K562 (cell line): ENCODE results near the gene SNRNP40. TPM values are rescaled to one million over a fixed set of nuclear protein-coding genes. Genes with fewer than 3 reads are reported as not detected.

Experiments
- BRD4 ChIP-seq: fragments of 200-600 bp; sonication (generic); IDR thresholded peaks from 2 replicates; pipeline ENCODE4 v1.6.1; 2017; ENCODE audit warnings: inconsistent platforms
- BRD9 ChIP-seq: fragments of 450-650 bp; IDR thresholded peaks from 2 replicates; pipeline ENCODE4 v1.6.1; 2018; ENCODE audit warnings: low read depth; ENCODE audit not compliant: partially characterized antibody
- CAMTA2 ChIP-seq: fragments of 250-450 bp; sonication (Bioruptor Pico); conservative IDR thresholded peaks from 2 replicates; pipeline ENCODE4 v1.5.1; 2022
- CCNT2 ChIP-seq: IDR thresholded peaks from 2 replicates; pipeline ENCODE4 v1.6.1; 2011; ENCODE audit warnings: borderline replicate concordance, low read depth, mild to moderate bottlenecking, moderate library complexity, mixed read lengths, low read length; ENCODE audit not compliant: insufficient read length; ENCODE audit errors: extremely low read depth
- DPF2 ChIP-seq: fragments of 450-650 bp; IDR thresholded peaks from 2 replicates; pipeline ENCODE4 v1.6.1; 2016
- FOXK2 ChIP-seq, 2 experiments: fragments of 450-650 bp; IDR thresholded peaks in 1 of 2; conservative IDR thresholded peaks in 1 of 2; 2 replicates each; pipeline ENCODE4 v1.6.1; 2016; ENCODE audit warnings: low read depth in 2 of 2, mild to moderate bottlenecking in 1 of 2
- HMGN3 ChIP-seq: IDR thresholded peaks from 2 replicates; pipeline ENCODE4 v1.6.1; 2011; ENCODE audit warnings: borderline replicate concordance, low read depth, mild to moderate bottlenecking, mixed read lengths, low read length; ENCODE audit not compliant: insufficient read length; ENCODE audit errors: extremely low read depth
- MEF2A ChIP-seq: IDR thresholded peaks from 2 replicates; pipeline ENCODE4 v1.6.1; 2011; ENCODE audit warnings: low read depth, mild to moderate bottlenecking, low read length, moderate library complexity; ENCODE audit not compliant: control insufficient read depth
- NFXL1 ChIP-seq: fragments of 450-650 bp; formaldehyde crosslinking; IDR thresholded peaks from 2 replicates; pipeline ENCODE4 v1.4.0; 2021; ENCODE audit warnings: mild to moderate bottlenecking
- PHF20 ChIP-seq: fragments of 450-650 bp; IDR thresholded peaks from 2 replicates; pipeline ENCODE4 v1.6.1; 2018; ENCODE audit not compliant: partially characterized antibody
- RBM14 ChIP-seq: fragments of 200-400 bp; formaldehyde crosslinking; IDR thresholded peaks from 2 replicates; pipeline ENCODE4 v1.6.1; 2018; ENCODE audit warnings: low read depth, mild to moderate bottlenecking, low read length, moderate library complexity, borderline replicate concordance; ENCODE audit not compliant: insufficient read depth
- SOX6 ChIP-seq: fragments of 450-650 bp; IDR thresholded peaks from 2 replicates; pipeline ENCODE4 v1.6.1; 2014; ENCODE audit warnings: mild to moderate bottlenecking
- SREBF1 ChIP-seq: fragments of 150-350 bp; IDR thresholded peaks from 2 replicates; pipeline ENCODE4 v1.6.1; 2014; ENCODE audit warnings: antibody characterized with exemption, low read depth, low read length, borderline replicate concordance
- TAF1 ChIP-seq: IDR thresholded peaks from 2 replicates; pipeline ENCODE4 v1.6.1; 2011; ENCODE audit warnings: mild to moderate bottlenecking, low read length, moderate library complexity; ENCODE audit not compliant: insufficient read depth, control insufficient read depth, severe bottlenecking; ENCODE audit errors: extremely low read depth
- ZBTB11 ChIP-seq, 3 experiments: fragments of 200-800 bp in 1 of 3; fragments of 250-450 bp in 1 of 3; fragments of 450-650 bp in 1 of 3; sonication (Bioruptor Pico) in 1 of 3; sonication (Bioruptor generic) in 1 of 3; formaldehyde crosslinking in 1 of 3; IDR thresholded peaks; 2 replicates each; pipeline versions ENCODE4 v1.6.1 to v1.8.0; 2016 to 2022; ENCODE audit warnings: mild to moderate bottlenecking in 2 of 3, missing genetic modification characterization in 2 of 3, missing compliant biosample characterization in 1 of 3, moderate library complexity in 1 of 3
- ZNF143 ChIP-seq: sonication (generic); formaldehyde crosslinking; IDR thresholded peaks from 2 replicates; pipeline ENCODE4 v1.9.0; 2022; ENCODE audit warnings: mild to moderate bottlenecking, missing genetic modification reagents
- ZNF232 ChIP-seq: sonication (generic); formaldehyde crosslinking; IDR thresholded peaks from 2 replicates; pipeline ENCODE4 v1.8.0; 2022; ENCODE audit warnings: mild to moderate bottlenecking, missing genetic modification reagents
- ZNF444 ChIP-seq: fragments of 250-450 bp; sonication (Bioruptor Pico); IDR thresholded peaks from 2 replicates; pipeline ENCODE4 v1.4.0; 2020; ENCODE audit warnings: mild to moderate bottlenecking, moderate library complexity
- ZNF551 ChIP-seq: fragments of 250-450 bp; sonication (Bioruptor Pico); IDR thresholded peaks from 2 replicates; pipeline ENCODE4 v1.5.0; 2021; ENCODE audit warnings: mild to moderate bottlenecking, moderate library complexity
- ZSCAN29 ChIP-seq: fragments of 450-650 bp; IDR thresholded peaks from 2 replicates; pipeline ENCODE4 v1.6.1; 2017
- polyA plus RNA-seq, 8 experiments: library from polyadenylated mRNA; depleted of rRNA in 4 of 8; stranded (reverse) in 5 of 8; unstranded in 3 of 8; fragments of >200 nt; fragmentation: Nextera tagmentation in 2 of 8; fragmentation: Illumina TruSeq in 1 of 8; extraction: Ambion mirVana in 2 of 8; extraction: Trizol in 1 of 8; gene quantifications; 2 replicates each; pipeline versions ENCODE4 v1.2.1 to v1.2.3, GENCODE V29; 2011 to 2014; ENCODE audit warnings: inconsistent platforms in 1 of 8, missing spikeins in 1 of 8
- total RNA-seq, 7 experiments: library from RNA; depleted of rRNA in 6 of 7; stranded (reverse); fragments of >200 nt in 6 of 7; fragmentation: Illumina TruSeq in 2 of 7; extraction: Trizol in 2 of 7; gene quantifications; 2 replicates each; pipeline versions ENCODE4 v1.2.1 to v1.2.3, GENCODE V29; 2011 to 2021; ENCODE audit warnings: low replicate concordance in 1 of 7
- TF ChIP-seq, protein P1 (sequence below): fragments of 200-800 bp; sonication (Bioruptor generic); IDR thresholded peaks from 2 replicates; pipeline ENCODE4 v1.6.1; 2017; ENCODE audit warnings: missing genetic modification characterization, missing compliant biosample characterization

Gene SNRNP40
- total and polyA plus RNA-seq, 9 of the 15 experiments (the other 6 are each of a cell fraction or from before 2014, with no cell fraction given): 48.7 to 278 (median 163) TPM

- TF ChIP-seq TAF1 (no peak), SREBF1 (no peak), BRD4 (peak; percentile 16; the same call in 1 of the 2 replicates), DPF2 (no peak), ZSCAN29 (no peak), MEF2A (no peak), ZNF444 (CRISPR knock-in tag) (no peak), SOX6 (no peak), BRD9 (no peak), ZBTB11 (CRISPR knock-in tag; IDR thresholded peaks at IDR 0.05) (no peak), PHF20 (no peak), HMGN3 (no peak), FOXK2 (conservative IDR thresholded peaks at IDR 0.05 in 1 of 2, IDR thresholded peaks at IDR 0.05 in 1 of 2; ENCODE audit: low read depth in 2 of 2) (no peak), ZNF232 (CRISPR knock-in tag) (no peak), NFXL1 (CRISPR knock-in tag) (no peak), ZNF551 (CRISPR knock-in tag) (no peak), RBM14 (no peak), ZNF143 (no peak), CAMTA2 (no peak), CCNT2 (no peak)
- TF ChIP-seq, protein P1, sequence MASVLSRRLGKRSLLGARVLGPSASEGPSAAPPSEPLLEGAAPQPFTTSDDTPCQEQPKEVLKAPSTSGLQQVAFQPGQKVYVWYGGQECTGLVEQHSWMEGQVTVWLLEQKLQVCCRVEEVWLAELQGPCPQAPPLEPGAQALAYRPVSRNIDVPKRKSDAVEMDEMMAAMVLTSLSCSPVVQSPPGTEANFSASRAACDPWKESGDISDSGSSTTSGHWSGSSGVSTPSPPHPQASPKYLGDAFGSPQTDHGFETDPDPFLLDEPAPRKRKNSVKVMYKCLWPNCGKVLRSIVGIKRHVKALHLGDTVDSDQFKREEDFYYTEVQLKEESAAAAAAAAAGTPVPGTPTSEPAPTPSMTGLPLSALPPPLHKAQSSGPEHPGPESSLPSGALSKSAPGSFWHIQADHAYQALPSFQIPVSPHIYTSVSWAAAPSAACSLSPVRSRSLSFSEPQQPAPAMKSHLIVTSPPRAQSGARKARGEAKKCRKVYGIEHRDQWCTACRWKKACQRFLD (CRISPR knock-in tag): no peak
Observed at GRCh38 chr1:31295874-31296485, 608 bp downstream of the SNRNP40 start (continued).
